CD4-positive, alpha-beta T cell (primary cell): ENCODE measurements around the gene RANGAP1. TPM values are rescaled to one million over a fixed set of nuclear protein-coding genes. Genes with fewer than 3 reads are reported as not detected.

Source experiments
- ATAC-seq: fragments of 200-7000 bp; cut with Tn5 transposase; one replicate; pipeline ENCODE4 v1.10.0; 2022; ENCODE audit warnings: mild to moderate bottlenecking; ENCODE audit not compliant: poor library complexity
- CTCF ChIA-PET: fragments of 350-600 bp; sonication (Branson Sonifier 250); formaldehyde crosslinking; loops from one replicate; lab custom pipeline; 2021; ENCODE audit warnings: antibody characterized with exemption, inconsistent platforms; lab: Charles Lee
- POLR2A ChIA-PET: fragments of 350-600 bp; sonication (Branson Sonifier 250); formaldehyde crosslinking; loops from one replicate; lab custom pipeline; 2021; ENCODE audit warnings: antibody characterized with exemption, inconsistent platforms; lab: Charles Lee
- DNase-seq, 14 experiments: peaks; one replicate each; pipeline ENCODE4 v3.0.0-alpha.2; 2013 to 2020; ENCODE audit warnings: mixed read lengths in 2 of 14
- H3K27ac ChIP-seq, 2 donors: one replicate each; pipeline versions ENCODE4 v1.5.1 to v1.7.0; 2013; ENCODE audit warnings: low read length in 2 of 2, low read depth in 1 of 2, mild to moderate bottlenecking in 1 of 2
- H3K27me3 ChIP-seq, 2 experiments: 1 replicate in 1 of 2; 2 replicates in 1 of 2; pipeline versions ENCODE4 v1.6.1 to v1.7.0; 2013; ENCODE audit warnings: low read length in 2 of 2, control low read depth in 1 of 2, mild to moderate bottlenecking in 1 of 2, moderate library complexity in 1 of 2; ENCODE audit not compliant: insufficient read depth in 2 of 2, control insufficient read depth in 1 of 2
- H3K36me3 ChIP-seq: one replicate; pipeline ENCODE4 v1.6.1; 2013; ENCODE audit warnings: low read length, control low read depth; ENCODE audit not compliant: insufficient read depth
- H3K4me1 ChIP-seq: one replicate; pipeline ENCODE4 v1.6.1; 2013; ENCODE audit warnings: low read length, control low read depth; ENCODE audit not compliant: insufficient read depth
- H3K4me3 ChIP-seq: one replicate; pipeline ENCODE4 v1.5.1; 2013; ENCODE audit warnings: mild to moderate bottlenecking, low read length, moderate library complexity
- H3K9me3 ChIP-seq, 2 experiments: 1 replicate in 1 of 2; 2 replicates in 1 of 2; pipeline versions ENCODE4 v1.6.1 to v1.7.0; 2013; ENCODE audit warnings: low read length in 2 of 2, mild to moderate bottlenecking in 2 of 2, control low read depth in 1 of 2, moderate library complexity in 1 of 2; ENCODE audit not compliant: control insufficient read depth in 1 of 2, insufficient read depth in 1 of 2
- H3K27ac Mint-ChIP-seq: one replicate; pipeline ENCODE4 v1.8.0; 2020; ENCODE audit warnings: mixed read lengths
- H3K27me3 Mint-ChIP-seq: one replicate; pipeline ENCODE4 v1.8.0; 2021; ENCODE audit warnings: mixed read lengths
- H3K36me3 Mint-ChIP-seq: one replicate; pipeline ENCODE4 v1.8.0; 2021; ENCODE audit warnings: low read depth, mixed read lengths
- H3K4me1 Mint-ChIP-seq: one replicate; pipeline ENCODE4 v1.8.0; 2021; ENCODE audit warnings: low read depth, mixed read lengths
- H3K4me3 Mint-ChIP-seq: one replicate; pipeline ENCODE4 v1.8.0; 2020; ENCODE audit warnings: mild to moderate bottlenecking, mixed read lengths
- H3K9me3 Mint-ChIP-seq: one replicate; pipeline ENCODE4 v1.8.0; 2020; ENCODE audit warnings: mixed read lengths
- intact Hi-C, 2 experiments: fragments of 100-400 bp; cut with DNase I in 1 of 2; cut with micrococcal nuclease in 1 of 2; formaldehyde crosslinking; loops; one replicate each; pipeline versions ENCODE4 v1.15.1 to v1.9.0; 2023 to 2025; cut with DNase I, micrococcal nuclease
- total RNA-seq, 174 experiments: library from RNA in 2 of 174; stranded (reverse) in 2 of 174; gene quantifications; one replicate each; pipeline ENCODE4 v1.2.3 and lab custom pipeline; 2021 to 2026
- TF ChIP-seq, protein P1 (sequence below): fragments of 200-600 bp; IDR thresholded peaks from one replicate; pipeline ENCODE4 v1.8.0; 2022; ENCODE audit warnings: antibody characterized with exemption, mild to moderate bottlenecking

Gene RANGAP1
- total RNA-seq, 2 experiments from 2014 or later, result 163 to 172 TPM

- no peaks in the 10 kb centered on the region for H3K9me3 Mint-ChIP-seq
- CTCF ChIA-PET, result no interaction called here
- no peaks in the 10 kb centered on the region for H3K4me1 Mint-ChIP-seq
- peaks cover 89% of the 10 kb centered on the region for H3K36me3 Mint-ChIP-seq
- Histone ChIP-seq H3K27me3 (no peaks in the 10 kb centered on the region), H3K36me3 (peaks cover 90% of the 10 kb centered on the region), H3K4me1 (no peaks in the 10 kb centered on the region), H3K27ac (no peak overlapping the region), H3K4me3 (no peak overlapping the region), H3K9me3 (no peaks in the 10 kb centered on the region)
- TF ChIP-seq, protein P1, sequence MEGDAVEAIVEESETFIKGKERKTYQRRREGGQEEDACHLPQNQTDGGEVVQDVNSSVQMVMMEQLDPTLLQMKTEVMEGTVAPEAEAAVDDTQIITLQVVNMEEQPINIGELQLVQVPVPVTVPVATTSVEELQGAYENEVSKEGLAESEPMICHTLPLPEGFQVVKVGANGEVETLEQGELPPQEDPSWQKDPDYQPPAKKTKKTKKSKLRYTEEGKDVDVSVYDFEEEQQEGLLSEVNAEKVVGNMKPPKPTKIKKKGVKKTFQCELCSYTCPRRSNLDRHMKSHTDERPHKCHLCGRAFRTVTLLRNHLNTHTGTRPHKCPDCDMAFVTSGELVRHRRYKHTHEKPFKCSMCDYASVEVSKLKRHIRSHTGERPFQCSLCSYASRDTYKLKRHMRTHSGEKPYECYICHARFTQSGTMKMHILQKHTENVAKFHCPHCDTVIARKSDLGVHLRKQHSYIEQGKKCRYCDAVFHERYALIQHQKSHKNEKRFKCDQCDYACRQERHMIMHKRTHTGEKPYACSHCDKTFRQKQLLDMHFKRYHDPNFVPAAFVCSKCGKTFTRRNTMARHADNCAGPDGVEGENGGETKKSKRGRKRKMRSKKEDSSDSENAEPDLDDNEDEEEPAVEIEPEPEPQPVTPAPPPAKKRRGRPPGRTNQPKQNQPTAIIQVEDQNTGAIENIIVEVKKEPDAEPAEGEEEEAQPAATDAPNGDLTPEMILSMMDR, result no peak
- ATAC-seq (no peak), DNase-seq (no peak)
- H3K4me3 Mint-ChIP-seq, result no peak overlapping the region
- no peaks in the 10 kb centered on the region for H3K27me3 Mint-ChIP-seq
- POLR2A ChIA-PET, result interaction anchor here (1.2 kb wide), 1 partner anchor 38 kb away, joined by 3 read pairs; the partner anchor contains the start of gene ZC3H7B
- intact Hi-C loops, result no loop called here
- no peak overlapping the region for H3K27ac Mint-ChIP-seq
Observed at GRCh38 chr22:41263704-41264103, 22.3 kb downstream of the RANGAP1 start.

GRCh38 chr22:41262250-41262765 lies 23.7 kb downstream of the RANGAP1 start:
- POLR2A ChIA-PET, result interaction anchor here (1.2 kb wide), 1 partner anchor 24 kb away, joined by 6 read pairs; the partner anchor contains the start of gene RANGAP1
- intact Hi-C loops, result no loop called here
- peak overlapping the region; percentile 49 for H3K27ac Mint-ChIP-seq
- Histone ChIP-seq H3K4me3 (no peak overlapping the region), H3K27ac (no peak overlapping the region), H3K36me3 (peaks cover 91% of the 10 kb centered on the region), H3K4me1 (no peaks in the 10 kb centered on the region), H3K27me3 (no peaks in the 10 kb centered on the region), H3K9me3 (no peaks in the 10 kb centered on the region)
- H3K4me3 Mint-ChIP-seq, result no peak overlapping the region
- ATAC-seq (no peak), DNase-seq (no peak)
- TF ChIP-seq, protein P1, result no peak
- H3K4me1 Mint-ChIP-seq, result no peaks in the 10 kb centered on the region
- no peaks in the 10 kb centered on the region for H3K27me3 Mint-ChIP-seq
- CTCF ChIA-PET, result no interaction called here
- H3K9me3 Mint-ChIP-seq, result no peaks in the 10 kb centered on the region
- peaks cover 87% of the 10 kb centered on the region for H3K36me3 Mint-ChIP-seq

- POLR2A ChIA-PET, result interaction anchor here (1.2 kb wide), 1 partner anchor 24 kb away, joined by 6 read pairs; the partner anchor contains the start of gene RANGAP1
- H3K36me3 ChIP-seq, result peaks cover 92% of the 10 kb centered on the region
- intact Hi-C loops, result no loop called here
- no peak for DNase-seq
- Mint-ChIP-seq H3K4me3 (no peak overlapping the region), H3K9me3 (no peaks in the 10 kb centered on the region), H3K27me3 (no peaks in the 10 kb centered on the region), H3K27ac (peak overlapping the region; percentile 49), H3K4me1 (no peaks in the 10 kb centered on the region), H3K36me3 (peaks cover 90% of the 10 kb centered on the region)
- TF ChIP-seq, protein P1, result no peak
- H3K9me3 ChIP-seq, result no peaks in the 10 kb centered on the region
- no peaks in the 10 kb centered on the region for H3K4me1 ChIP-seq
- ATAC-seq, result no peak
- CTCF ChIA-PET, result no interaction called here
- H3K27me3 ChIP-seq, result no peaks in the 10 kb centered on the region
- H3K4me3 ChIP-seq, result no peak overlapping the region
- no peak overlapping the region for H3K27ac ChIP-seq
Observed at GRCh38 chr22:41261541-41262249, 24.3 kb downstream of the RANGAP1 start.
